Mucosa of descending colon (tissue), 3 donors: Measurements from ENCODE around the gene MXD3. TPM values are rescaled to one million over a fixed set of nuclear protein-coding genes. Genes with fewer than 3 reads are reported as not detected.

Source experiments
- ATAC-seq: fragments of 200-7000 bp; cut with Tn5 transposase; one replicate; pipeline ENCODE4 v1.9.1; 2020; ENCODE audit warnings: mild to moderate bottlenecking, moderate library complexity
- DNase-seq, 3 donors: peaks; one replicate each; pipeline ENCODE4 v3.0.0-alpha.2; 2020
- H3K36me3 ChIP-seq: fragments of 200-600 bp; one replicate; pipeline ENCODE4 v1.8.0; 2021; ENCODE audit warnings: low read depth, mild to moderate bottlenecking
- H3K4me1 ChIP-seq: fragments of 200-600 bp; one replicate; pipeline ENCODE4 v1.8.0; 2021; ENCODE audit warnings: low read depth, mild to moderate bottlenecking
- H3K4me3 ChIP-seq: fragments of 200-600 bp; one replicate; pipeline ENCODE4 v1.8.0; 2021; ENCODE audit warnings: mild to moderate bottlenecking
- H3K9me3 ChIP-seq: fragments of 200-600 bp; one replicate; pipeline ENCODE4 v1.8.0; 2021; ENCODE audit warnings: mild to moderate bottlenecking
- CTCF ChIP-seq: fragments of 200-600 bp; IDR thresholded peaks from one replicate; pipeline ENCODE4 v1.8.0; 2022; ENCODE audit warnings: antibody characterized with exemption, mild to moderate bottlenecking
- intact Hi-C, 2 donors: fragments of 100-400 bp; cut with DNase I in 1 of 2; cut with micrococcal nuclease in 1 of 2; formaldehyde crosslinking; loops; one replicate each; pipeline versions ENCODE4 v1.11.0 to v1.11.1; 2022; cut with DNase I, micrococcal nuclease
- total RNA-seq, 3 donors: library from RNA; stranded (reverse); fragmentation: NEBNext Ultra II Directional in 2 of 3; extraction: Animal tissue kit (Norgen Biotek cat#: 25700) in 2 of 3; gene quantifications; one replicate each; pipeline versions ENCODE4 v1.2.1 to v1.2.4, GENCODE V29; 2021 to 2023
- donor health status: DM: no; HTN: no; CAD: no; lungs with moderate emphysema.
- donor health status: DM: no; HTN: no; CAD: no.
- donor health status: DM: no; HTN: yes; CAD: no.

Gene MXD3
- total RNA-seq, 3 donors from 2014 or later: 10.3 to 19.4 (median 10.9) TPM

- Histone ChIP-seq H3K9me3 (no peaks in the 10 kb centered on the region), H3K4me1 (peaks cover 28% of the 10 kb centered on the region), H3K36me3 (peaks cover 3% of the 10 kb centered on the region), H3K4me3 (no peak overlapping the region)
- no peak for TF ChIP-seq CTCF
- DNase-seq (peak in 1 of 3 donors; percentile 27), ATAC-seq (no peak)
- intact Hi-C loops: loop anchor here in 1 of 2 donors (10.0 kb wide), 1 partner anchor 50 kb away; no protein-coding TSS in a partner anchor
Measured at GRCh38 chr5:177314376-177315342, 3.0 kb upstream of the MXD3 start.

- Histone ChIP-seq H3K36me3 (peaks cover 3% of the 10 kb centered on the region), H3K9me3 (no peaks in the 10 kb centered on the region), H3K4me3 (no peak overlapping the region), H3K4me1 (peaks cover 28% of the 10 kb centered on the region)
- TF ChIP-seq CTCF: no peak
- intact Hi-C loops: loop anchor here in 1 of 2 donors (10.0 kb wide), 1 partner anchor 51 kb away; no protein-coding TSS in a partner anchor
- DNase-seq (peak in 1 of 3 donors; percentile 25), ATAC-seq (no peak)
Measured at GRCh38 chr5:177313561-177314259, 2.0 kb upstream of the MXD3 start.

DNA sequence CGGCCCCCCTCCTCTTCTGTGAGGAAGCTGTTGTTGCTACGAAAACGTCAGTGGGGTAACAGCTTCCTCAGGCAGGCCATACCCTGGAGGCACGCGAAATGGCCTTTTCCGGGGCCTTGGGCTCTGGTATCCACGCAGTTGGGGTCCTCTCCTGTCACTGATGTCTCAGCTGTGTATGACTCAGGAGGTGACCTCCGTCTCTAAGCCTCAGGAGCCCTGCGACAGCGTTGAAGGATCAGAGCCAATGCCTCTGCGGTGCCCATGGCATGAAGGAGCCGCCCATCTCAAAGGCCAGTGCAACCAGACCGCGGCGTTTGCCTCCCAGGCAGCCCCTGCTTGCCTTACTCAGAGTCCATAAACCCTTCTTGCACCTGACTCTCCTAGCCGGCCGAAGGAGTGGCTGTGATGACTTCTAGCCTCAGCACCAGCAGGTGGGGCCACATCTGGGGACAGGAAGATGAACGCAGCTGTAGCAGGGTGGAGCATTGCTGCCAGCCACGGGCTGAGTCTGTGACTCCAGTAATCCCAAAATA is 1.0 kb upstream of the MXD3 start:
- DNase-seq: peak; percentile 54 to 79 (median 67)
- Histone ChIP-seq H3K4me1 (peaks cover 28% of the 10 kb centered on the region), H3K4me3 (no peak overlapping the region), H3K36me3 (peaks cover 3% of the 10 kb centered on the region), H3K9me3 (no peaks in the 10 kb centered on the region)
- intact Hi-C loops: loop anchor here in 1 of 2 donors (10.0 kb wide), 1 partner anchor 52 kb away; no protein-coding TSS in a partner anchor
- peak; percentile 42 for ATAC-seq
- TF ChIP-seq CTCF: no peak

DNA sequence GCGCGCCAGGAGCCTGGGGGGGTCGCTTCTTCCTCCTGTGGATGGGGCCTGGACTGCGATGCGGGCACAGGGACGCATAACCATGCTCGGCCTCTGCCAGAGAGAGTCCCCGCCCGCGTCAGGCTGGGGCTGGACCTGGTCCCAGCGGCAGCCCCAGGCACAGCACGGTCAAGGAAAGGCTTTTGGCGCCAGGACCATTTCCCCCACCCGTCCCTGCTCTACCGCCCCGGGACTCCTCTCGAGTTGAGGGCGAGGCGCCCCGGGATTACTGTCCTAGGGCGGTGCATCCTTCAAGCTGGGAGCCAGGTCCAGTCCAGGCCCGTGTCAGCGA is 341 bp downstream of the MXD3 start:
- peaks cover 3% of the 10 kb centered on the region for H3K36me3 ChIP-seq
- intact Hi-C loops: loop anchor here in 1 of 2 donors (10.0 kb wide), 1 partner anchor 53 kb away; no protein-coding TSS in a partner anchor
- ATAC-seq: peak; percentile 4

More for the DNA sequence above, 341 bp downstream of the MXD3 start:
- Histone ChIP-seq H3K4me3 (peak overlapping the region; percentile 19), H3K4me1 (peaks cover 28% of the 10 kb centered on the region), H3K9me3 (no peaks in the 10 kb centered on the region)
- no peak for TF ChIP-seq CTCF
- DNase-seq: no peak
